GM19239 (cell line): Measurements from ENCODE around the gene ZFP36L2.
A peak's percentile ranks its signal among the peaks of the same experiment; 100 is the strongest.

Experiments used
- DNase-seq: peaks from one replicate; pipeline ENCODE4 v3.0.0; 2011; ENCODE audit warnings: low spot score; ENCODE audit not compliant: insufficient read length
- FAIRE-seq: peaks from 2 replicates; lab custom pipeline; 2011; peaks lifted over from hg19 to GRCh38; lab: Jason Lieb, UNC

Gene ZFP36L2

DNA sequence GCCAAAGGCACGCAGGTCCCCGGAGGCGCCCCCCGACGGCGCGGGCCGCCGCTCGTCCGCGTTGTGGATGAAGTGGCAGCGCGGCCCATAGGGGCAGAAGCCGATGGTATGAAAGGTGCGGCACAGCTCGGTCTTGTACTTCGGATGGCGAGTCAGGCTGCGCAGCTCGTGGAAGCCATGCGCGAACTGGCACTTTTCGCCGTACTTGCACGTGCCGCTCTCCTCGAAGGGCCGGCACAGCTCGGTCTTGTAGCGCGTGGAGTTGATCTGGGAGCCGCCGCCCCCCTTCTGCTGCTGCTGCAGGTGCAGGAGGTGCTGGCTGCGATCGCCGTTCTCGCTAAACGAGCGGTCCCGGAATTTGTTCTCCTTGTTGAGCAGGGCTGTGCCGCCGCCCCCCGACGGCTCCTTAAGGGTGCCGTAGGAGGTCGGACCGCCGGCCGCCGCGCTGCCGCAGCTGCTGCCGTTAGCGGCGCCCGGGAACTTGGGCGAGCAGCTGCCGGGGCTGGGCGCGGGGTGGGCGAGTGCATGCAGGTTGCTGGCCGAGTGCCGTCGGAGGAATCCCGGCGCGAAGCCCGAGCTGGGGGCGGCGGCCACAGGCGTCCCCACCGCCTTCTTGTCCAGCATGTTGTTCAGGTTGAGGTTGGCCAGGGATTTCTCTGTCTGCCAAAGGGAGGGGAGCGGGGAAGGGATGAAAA lies 1.2 kb downstream of the ZFP36L2 start:
- no peak for FAIRE-seq
- no peak for DNase-seq

GRCh38 chr2:43224571-43225092 lies 1.8 kb downstream of the ZFP36L2 start:
- DNase-seq (no peak), FAIRE-seq (no peak)

DNA sequence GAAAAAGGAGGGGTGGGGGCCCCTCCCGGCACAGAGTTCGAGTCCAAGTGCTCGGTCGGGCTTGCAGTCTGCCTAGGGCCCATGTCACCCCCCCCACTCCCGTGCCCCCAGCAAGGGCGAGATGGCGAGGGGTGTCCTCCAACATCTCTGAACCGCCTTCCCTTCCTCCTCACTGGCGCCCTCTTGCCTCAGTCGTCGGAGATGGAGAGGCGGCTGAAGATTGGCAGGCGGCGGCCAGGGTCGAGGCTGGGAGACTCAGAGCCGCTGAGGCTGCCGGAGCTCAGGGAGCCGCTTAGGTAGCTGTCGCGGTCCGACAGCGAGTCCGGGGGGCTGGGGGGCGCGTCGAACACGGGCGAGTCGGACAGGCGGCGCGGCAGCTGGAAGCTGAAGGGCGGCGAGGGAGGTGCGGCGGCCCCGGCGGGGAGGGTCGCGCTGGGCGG lies 2.3 kb downstream of the ZFP36L2 start:
- FAIRE-seq: peak; percentile 57
- DNase-seq: no peak

GRCh38 chr2:43223521-43224001 lies 2.8 kb downstream of the ZFP36L2 start:
- DNase-seq (no peak), FAIRE-seq (no peak)

DNA sequence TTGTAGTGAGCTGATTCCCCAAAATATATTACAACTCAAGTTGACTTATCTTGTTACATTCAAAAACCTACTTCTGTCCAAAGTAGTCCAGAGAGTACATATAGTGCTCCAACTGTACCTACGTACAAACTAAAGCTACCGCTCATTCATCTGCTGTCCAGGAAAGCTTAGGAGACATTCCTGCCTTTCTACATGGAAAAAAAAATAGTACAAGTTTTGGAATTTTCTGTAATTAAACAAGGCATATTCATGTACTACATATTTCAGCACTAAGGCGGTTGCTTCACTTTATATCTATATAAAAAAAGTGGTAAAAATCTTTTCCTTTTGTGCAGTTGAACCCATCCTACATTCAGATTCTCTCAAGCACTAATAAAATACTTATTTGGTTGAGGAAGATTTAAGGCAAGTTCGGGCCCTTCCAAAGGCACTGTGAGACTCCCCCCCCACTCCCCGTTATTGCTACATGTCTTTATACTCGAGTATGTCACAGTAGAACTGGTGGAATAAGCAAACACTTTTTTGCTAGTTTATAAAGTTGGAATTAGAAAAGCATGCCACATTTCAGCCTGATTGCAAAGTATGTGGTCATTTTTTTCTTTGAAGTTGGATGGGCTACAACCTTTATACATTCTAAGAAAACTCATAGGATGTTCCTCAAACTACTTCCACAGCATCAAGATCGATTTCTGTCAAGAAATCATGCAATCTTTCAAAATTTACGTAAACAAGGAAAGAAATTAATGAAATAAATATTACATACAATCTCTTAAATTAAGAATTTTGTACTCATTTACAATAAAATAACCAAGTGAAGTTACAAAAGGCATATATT lies 3.7 kb downstream of the ZFP36L2 start:
- no peak for FAIRE-seq
- no peak for DNase-seq

DNA sequence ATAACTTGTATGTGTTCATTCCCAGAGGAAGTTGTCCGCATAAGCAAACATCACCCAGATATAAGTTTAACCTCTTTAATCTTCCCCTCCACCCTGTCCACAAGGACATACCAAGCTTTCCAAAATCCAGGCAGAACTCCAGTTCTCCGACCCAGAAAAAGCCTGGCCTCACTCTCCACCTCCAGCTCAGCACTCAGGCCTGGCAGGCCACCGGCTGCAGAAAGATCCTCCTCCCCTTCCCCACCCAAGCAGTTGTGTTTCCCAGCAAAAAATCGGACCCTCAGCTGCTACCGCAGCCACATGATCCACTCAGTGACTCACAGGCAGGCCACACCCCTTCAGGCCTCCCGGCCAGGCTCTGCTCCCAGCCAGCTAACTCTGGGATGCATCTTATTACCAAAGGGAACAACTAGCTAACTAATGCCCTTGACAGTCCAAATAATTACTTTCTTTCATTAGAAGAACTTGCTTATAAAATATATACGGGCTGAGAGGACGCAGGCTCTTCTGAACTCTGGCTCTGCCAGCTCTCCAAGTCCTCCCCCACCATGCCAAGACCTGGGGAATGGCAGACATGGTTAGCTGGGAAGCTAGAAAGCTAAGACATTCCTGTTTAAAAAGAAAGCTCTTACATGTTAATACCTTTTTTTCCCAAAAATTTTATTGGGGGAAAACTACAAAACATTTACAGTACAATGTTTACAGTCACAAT lies 4.5 kb downstream of the ZFP36L2 start:
- DNase-seq: no peak
- no peak for FAIRE-seq

DNA sequence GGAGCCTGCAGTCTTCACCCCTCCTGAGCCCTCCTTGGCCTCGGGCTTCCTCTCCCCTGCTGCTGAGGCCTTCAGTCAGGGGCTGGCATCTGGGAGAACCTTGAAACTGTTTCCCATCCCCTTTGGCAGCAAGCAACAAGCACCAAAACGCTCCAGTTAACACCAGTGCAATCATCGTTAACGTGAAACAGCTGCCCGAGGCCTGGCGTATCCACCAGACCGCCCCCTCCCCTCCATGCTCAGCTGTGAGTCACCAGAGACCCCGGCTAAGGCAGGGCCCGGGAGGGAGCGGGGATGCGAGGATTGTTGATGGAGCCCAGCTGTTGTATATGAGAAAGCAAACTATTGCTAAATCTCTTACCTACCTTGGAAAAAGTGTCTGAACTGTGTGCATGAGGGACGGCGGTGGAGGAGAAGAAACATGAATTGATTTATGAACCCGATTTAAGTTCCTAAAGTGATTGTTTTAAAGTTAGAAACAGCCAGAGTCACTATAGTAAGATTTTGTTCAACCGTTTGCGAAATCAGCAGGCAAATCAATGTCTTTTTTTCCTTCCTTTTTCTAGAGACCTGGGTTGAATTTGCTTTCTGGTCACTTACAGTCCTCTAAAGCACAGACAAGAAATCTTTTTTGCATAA lies 5.2 kb downstream of the ZFP36L2 start:
- DNase-seq (no peak), FAIRE-seq (no peak)

DNA sequence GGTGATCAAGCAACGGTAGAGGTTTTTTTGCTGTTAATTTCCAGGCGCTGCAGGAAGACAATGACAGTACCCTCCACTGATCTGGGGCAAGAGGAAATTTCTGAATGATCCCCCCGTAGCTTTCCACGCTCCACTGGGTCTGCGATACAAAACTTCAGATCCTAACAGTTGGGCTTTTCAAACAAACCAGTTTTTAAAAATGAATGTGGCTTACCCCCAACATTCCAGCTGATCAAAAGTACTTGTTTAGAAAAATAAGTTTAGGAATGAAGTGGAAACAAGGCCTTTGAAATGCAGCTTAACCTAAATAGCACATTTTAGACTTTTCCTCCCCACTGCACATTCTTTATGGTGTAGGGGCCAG lies 5.7 kb downstream of the ZFP36L2 start:
- DNase-seq: no peak
- no peak for FAIRE-seq

- DNase-seq (no peak), FAIRE-seq (no peak)
These were observed 6.1 kb downstream of the ZFP36L2 start for GRCh38 chr2:43220229-43220751.

GRCh38 chr2:43219383-43220228 lies 6.8 kb downstream of the ZFP36L2 start:
- FAIRE-seq: peak; percentile 88

GRCh38 chr2:43218702-43219382 lies 7.6 kb downstream of the ZFP36L2 start:
- FAIRE-seq: peak; percentile 67
- no peak for DNase-seq

More at GRCh38 chr2:43219383-43220228, 6.8 kb downstream of the ZFP36L2 start:
- DNase-seq: peak; percentile 76

- DNase-seq (no peak), FAIRE-seq (no peak)
These were observed 8.2 kb downstream of the ZFP36L2 start for GRCh38 chr2:43218155-43218701.

DNA sequence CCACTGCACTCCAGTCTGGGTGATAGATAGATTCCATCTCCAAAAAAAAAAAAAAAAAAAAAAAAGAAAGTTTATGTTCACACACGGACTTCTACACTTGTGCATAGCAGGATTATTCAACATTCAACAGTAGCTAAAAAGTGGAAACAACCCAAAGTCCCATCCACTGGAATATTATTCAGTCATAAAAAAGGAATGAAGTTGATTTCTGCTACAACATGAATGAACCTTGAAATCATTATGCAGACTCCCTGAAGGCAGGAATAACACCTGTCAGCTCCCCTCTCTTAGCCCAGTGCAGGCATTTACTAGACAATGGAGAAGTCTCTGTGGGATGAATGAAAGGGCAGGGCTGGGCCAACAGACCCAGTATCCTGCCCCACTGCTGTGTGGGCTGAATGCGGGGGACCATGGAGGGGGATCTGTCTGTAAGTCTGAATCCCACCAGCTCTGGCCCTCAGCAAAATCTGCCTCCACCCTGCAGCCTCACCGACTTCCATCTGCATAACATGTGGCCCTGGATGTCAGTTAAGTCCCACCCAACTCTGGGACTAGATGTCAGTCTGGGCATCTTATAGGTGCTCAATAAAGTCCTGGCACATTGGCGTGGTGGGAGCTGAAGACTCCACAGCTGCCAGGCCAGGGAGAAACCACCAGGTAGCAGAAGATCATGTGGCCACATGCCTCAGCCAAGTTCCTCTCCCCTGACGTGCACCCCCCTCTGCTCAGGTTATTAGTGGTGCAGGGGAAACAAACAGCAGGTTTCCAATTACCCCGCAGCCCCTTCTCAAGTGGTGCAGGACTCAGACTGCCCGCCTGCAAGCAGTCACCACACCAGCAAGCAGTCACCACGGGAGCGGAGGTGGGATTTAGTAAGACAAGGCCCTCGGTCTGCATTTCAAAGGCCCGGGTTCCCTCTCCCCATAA lies 8.9 kb downstream of the ZFP36L2 start:
- FAIRE-seq (no peak), DNase-seq (no peak)

GRCh38 chr2:43216629-43217028 lies 9.8 kb downstream of the ZFP36L2 start:
- DNase-seq (no peak), FAIRE-seq (no peak)

- DNase-seq (no peak), FAIRE-seq (no peak)
These were observed 10.6 kb downstream of the ZFP36L2 start for GRCh38 chr2:43215673-43216255.

DNA sequence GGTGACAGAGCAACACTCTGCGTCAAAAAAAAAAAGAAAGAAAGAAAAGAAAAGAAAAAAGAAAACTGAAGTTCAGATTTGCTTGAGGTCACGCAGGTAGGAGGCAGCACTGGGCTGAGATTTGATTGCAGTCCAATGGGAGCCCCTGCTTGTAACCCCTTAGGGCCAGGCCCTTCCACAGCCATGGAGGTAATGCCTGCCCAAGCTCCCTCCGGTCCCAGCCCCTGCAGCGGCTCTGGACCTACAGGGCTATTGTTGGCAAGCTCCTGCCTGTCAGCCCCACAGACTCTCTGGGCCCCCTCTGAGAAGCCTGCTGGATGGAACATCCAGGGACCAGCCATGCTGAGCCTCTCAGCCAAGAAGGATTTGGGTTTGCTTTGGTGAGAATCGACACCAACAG lies 12.2 kb downstream of the ZFP36L2 start:
- DNase-seq (no peak), FAIRE-seq (no peak)

GRCh38 chr2:43212931-43213330 lies 13.5 kb downstream of the ZFP36L2 start:
- FAIRE-seq (no peak), DNase-seq (no peak)
